Fibroblast of skin of abdomen (primary cell): Measurements from ENCODE around the gene SCARF2.
A peak's percentile ranks its signal among the peaks of the same experiment; 100 is the strongest.
"Not testable (repeated sequence)": the region's sequence is repeated elsewhere in the genome, so short reads cannot be mapped to it uniquely, and the experiment has no call there.

ENCODE experiments used
- DNase-seq: peaks from one replicate; pipeline ENCODE4 v3.0.0-alpha.2; 2013

The SCARF2 gene

DNA sequence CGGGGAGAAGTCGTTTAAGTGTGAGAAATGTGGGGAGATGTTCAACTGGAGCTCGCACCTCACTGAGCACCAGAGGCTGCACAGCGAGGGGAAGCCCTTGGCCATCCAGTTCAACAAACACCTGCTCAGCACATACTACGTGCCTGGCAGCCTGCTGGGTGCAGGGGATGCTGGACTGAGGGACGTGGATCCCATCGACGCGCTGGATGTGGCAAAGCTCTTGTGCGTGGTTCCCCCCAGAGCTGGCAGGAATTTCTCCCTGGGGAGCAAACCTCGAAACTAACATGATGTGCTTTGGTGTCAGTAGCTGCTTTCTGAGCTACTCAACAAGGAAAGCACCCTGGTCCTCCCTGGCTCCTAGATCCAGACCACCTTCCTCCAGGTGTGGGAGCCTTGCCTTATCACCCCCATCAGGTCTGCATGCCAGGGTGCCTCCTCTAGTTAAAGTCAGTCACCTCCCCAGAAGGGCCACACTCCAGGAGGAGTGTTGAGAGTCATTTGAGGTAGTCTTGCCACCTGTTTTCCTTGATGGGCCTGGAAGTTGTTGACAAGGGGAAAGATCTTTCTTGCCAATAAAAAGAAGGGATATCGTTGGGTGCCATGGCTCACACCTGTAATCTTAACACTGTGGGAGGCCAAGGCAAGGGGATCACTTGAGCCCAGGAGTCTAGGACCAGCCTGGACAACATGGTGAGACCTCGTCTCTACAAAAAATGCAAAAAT, 30.8 kb downstream of the SCARF2 start:
- DNase-seq, result no peak

DNA sequence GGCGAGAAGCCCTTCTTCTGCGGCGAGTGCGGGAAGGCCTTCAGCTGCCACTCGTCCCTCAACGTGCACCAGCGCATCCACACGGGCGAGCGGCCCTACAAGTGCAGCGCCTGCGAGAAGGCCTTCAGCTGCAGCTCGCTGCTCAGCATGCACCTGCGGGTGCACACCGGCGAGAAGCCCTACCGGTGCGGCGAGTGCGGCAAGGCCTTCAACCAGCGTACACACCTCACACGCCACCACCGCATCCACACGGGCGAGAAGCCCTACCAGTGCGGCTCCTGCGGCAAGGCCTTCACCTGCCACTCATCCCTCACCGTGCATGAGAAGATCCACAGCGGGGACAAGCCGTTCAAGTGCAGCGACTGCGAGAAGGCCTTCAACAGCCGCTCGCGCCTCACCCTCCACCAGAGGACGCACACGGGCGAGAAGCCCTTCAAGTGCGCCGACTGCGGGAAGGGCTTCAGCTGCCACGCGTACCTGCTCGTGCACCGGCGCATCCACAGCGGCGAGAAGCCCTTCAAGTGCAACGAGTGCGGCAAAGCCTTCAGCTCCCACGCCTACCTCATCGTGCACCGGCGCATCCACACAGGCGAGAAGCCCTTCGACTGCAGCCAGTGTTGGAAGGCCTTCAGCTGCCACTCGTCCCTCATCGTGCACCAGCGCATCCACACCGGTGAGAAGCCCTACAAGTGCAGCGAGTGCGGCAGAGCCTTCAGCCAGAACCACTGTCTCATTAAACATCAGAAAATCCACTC, 31.5 kb downstream of the SCARF2 start:
- DNase-seq, result no peak

DNA sequence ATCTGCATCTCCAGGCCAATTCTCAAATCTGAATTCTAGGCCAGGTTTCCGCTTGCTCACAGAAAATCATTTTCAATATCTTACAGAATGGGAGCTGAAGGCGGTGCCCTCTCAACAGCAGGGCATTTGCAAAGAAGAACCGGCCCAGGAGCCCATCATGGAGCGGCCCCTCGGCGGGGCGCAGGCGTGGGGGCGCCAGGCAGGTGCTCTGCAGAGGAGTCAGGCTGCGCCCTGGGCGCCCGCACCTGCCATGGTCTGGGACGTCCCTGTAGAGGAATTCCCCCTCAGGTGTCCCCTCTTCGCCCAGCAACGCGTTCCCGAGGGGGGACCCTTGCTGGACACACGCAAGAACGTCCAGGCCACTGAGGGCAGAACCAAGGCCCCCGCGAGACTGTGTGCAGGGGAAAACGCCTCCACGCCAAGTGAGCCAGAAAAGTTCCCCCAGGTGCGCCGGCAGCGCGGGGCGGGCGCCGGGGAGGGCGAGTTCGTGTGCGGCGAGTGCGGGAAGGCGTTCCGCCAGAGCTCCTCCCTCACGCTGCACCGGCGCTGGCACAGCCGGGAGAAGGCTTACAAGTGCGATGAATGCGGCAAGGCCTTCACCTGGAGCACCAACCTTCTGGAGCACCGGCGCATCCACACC, 32.2 kb downstream of the SCARF2 start:
- DNase-seq, result no peak

- no peak for DNase-seq
These were observed 32.7 kb downstream of the SCARF2 start for GRCh38 chr22:20404881-20405280.

- DNase-seq, result no peak
These were observed 33.9 kb downstream of the SCARF2 start for GRCh38 chr22:20403779-20404140.

- no peak for DNase-seq
These were observed 34.5 kb downstream of the SCARF2 start for GRCh38 chr22:20402960-20403778.

- DNase-seq, result no peak
These were observed 36.1 kb downstream of the SCARF2 start for GRCh38 chr22:20401376-20402014.

DNA sequence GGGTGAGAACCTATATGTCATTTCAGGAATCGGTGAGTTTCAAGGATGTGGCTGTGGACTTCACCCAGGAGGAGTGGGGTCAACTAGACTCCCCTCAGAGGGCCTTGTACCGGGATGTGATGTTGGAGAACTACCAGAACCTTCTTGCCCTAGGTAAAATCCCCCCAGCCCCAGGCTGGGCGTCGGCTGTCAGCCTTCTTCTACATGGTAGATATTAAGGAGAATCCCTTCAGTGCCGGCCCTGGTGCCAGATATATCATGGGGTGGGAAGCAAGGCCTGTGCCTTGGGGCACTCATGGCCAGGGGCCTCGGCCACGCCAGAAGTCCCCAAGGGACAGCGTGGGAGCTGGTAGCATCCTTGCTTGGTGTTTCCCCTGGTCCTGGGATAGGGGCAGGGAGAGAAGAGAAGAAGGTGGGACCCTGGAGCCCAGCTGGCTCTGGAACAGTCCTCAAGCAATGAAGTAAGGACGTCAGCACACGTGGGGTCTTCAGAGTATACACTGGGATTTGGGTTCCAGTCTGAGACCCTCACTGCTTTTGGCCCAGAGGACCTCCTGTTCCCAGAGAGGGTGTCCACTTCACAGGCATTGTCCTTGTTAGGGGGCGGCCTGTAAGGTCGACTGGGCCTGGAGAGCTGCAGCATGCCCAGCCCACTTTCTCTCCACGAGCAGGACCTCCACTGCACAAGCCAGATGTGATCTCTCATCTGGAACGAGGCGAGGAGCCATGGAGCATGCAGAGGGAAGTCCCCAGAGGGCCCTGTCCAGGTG, 36.8 kb downstream of the SCARF2 start:
- no peak for DNase-seq

GRCh38 chr22:20399866-20400605, 37.6 kb downstream of the SCARF2 start:
- DNase-seq, result no peak

- DNase-seq, result no peak
These were observed 39.2 kb downstream of the SCARF2 start for GRCh38 chr22:20398420-20398819.

GRCh38 chr22:20397498-20397897, 40.1 kb downstream of the SCARF2 start:
- no peak for DNase-seq

GRCh38 chr22:20396639-20397038, 41.0 kb downstream of the SCARF2 start:
- DNase-seq, result peak; percentile 80

DNA sequence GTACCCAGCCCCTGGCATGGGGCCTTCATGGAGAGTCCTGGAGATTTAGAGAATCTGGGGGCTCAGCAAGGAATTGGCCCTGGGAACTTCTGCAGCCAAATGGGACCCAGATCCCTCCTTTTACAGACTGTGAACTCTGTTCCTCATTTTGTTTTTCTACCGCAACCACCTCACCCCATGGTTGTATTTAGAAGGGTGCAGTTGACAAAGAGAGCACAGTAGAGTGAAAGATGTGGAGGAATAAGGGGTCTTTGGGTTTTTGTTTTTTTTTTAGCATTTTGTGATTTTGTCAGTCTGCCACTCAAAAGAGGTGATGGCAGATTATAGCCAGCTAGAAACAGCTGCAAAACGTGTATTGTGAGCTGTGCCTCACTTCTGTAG, 41.7 kb downstream of the SCARF2 start:
- no peak for DNase-seq

GRCh38 chr22:20395181-20395906, 42.3 kb downstream of the SCARF2 start:
- no peak for DNase-seq

- peak; percentile 93 for DNase-seq
These were observed 43.7 kb downstream of the SCARF2 start, which contains the start of gene ZNF74 for GRCh38 chr22:20393705-20394476. Gene ZNF74, plus strand, starts transcription at chr22:20394151. Its CDS starts 478 bp downstream, at chr22:20394629.

GRCh38 chr22:20392983-20393704, 44.5 kb downstream of the SCARF2 start:
- DNase-seq, result no peak

GRCh38 chr22:20392365-20392881, 45.2 kb downstream of the SCARF2 start:
- not testable (repeated sequence) for DNase-seq

DNA sequence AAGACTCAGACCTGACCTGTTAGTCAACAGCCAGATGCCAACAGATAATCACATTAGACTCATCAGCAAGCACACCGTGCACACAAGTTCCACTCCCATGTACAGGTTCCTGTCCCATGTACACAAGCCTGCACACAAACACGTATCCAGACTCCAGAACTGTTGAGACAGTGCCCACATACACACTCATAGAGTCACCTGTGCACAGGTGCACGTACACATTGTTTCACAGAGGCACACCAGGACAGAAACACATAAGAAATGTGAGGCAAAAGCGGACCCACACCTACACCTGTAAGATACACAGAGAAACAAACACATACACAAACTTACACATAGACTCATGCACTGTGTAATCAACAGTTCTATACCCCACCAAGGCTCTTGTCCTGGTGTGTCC, 46.4 kb downstream of the SCARF2 start:
- DNase-seq, result no peak
